CD4-positive, alpha-beta T cell treated with Interleukin-6 at 100 ng/mL for 8 hours (primary cell): Measurements from ENCODE around the gene KLF11.
A peak's percentile ranks its signal among the peaks of the same experiment; 100 is the strongest.

ENCODE experiments used
- DNase-seq: peaks from one replicate; pipeline ENCODE4 v3.0.0-alpha.2; 2020; ENCODE audit warnings: mixed read lengths, low spot score

The KLF11 gene

DNA sequence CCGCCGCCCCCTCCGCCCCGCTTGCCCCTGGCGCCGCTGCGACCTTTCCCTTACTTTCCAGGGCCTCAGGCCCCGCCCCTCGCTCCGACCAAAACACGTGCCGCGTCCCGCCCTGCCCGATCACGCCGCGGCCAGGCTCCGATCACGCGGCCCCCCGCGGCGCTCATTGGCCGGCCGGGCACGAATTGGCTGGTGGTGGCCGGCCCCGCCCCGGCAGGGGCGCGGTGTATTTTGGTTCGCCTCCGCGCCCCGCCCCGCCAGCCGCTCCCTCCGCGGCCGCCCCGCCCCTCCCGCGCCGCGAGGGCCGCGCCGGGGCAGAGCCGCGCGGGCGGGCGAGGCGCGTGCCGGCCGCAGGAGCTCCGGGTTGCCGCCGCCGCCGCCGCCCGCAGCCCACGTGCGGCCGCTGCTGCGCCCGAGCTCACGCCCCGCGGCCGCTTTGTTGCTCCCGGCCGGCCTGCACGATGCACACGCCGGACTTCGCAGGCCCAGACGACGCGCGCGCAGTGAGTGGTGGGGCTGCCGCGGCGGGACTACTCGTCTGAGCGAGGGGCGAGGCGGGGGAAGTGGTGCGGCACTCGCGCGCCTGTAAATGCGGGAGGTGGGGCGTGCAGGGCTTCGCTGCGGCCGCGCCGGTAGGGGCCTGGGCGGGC lies at the start of gene KLF11:
KLF11 (plus strand) TSS at position 295 of the 650 bp plus-strand sequence; CDS start at position 462, 167 bp downstream.
- peak; percentile 80 for DNase-seq

DNA sequence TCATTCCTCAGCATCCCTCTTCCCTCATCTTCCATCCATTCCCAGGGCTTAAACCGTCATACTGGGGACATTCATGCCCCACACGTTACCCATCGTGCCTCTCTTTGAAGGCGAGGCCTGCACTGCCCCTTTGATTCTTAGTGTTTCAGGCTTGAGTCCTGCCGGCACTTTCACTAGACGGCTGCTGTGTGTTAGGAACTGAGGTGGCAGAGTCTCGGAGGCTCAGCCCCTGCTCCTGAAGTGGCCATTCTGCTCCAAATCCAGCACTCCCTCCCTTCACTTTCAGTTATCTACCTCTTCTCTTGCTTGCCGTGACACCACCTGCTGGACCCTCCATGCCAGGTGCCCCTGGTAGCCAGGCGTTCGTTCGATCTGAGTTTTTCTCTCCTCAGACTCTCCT lies 48.9 kb upstream of the KLF11 start:
- no peak for DNase-seq

DNA sequence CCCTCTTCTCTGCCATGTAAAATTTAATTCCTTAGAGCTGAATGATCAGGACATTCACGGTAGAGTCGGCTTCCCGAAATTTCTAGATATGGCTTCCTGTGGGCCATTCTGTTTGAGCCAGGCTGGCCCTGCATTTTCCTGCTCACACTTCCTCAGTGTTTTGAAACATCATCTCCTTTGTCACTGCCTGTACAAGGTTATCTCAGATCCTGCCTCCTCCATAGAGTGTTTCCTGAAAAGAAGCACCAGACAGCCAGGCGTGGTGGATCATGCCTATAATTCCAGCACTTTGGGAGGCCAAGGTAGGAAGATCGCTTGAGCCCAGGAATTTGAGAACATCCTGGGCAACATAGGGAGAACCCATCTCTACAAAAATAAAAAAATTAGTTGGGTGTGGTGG lies 48.3 kb upstream of the KLF11 start:
- DNase-seq = no peak

DNA sequence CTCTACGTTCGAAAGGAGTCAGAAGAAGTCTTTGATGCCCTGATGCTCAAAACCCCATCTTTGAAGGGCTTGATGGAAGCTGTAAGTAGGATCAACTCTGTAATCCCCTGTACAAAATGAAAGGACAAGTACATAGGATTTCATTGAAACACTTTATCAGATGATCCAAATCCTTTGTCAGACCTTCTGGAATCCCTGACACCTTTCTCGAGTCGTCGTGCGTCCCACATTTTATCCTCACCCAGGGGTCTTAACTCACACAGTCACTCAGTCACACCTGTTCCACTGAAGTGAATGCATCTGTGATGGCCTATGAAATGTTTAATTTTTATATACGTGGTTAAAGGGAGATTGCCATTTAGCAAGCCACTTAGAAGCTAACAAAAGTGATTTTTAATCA lies 47.0 kb upstream of the KLF11 start:
- no peak for DNase-seq

DNA sequence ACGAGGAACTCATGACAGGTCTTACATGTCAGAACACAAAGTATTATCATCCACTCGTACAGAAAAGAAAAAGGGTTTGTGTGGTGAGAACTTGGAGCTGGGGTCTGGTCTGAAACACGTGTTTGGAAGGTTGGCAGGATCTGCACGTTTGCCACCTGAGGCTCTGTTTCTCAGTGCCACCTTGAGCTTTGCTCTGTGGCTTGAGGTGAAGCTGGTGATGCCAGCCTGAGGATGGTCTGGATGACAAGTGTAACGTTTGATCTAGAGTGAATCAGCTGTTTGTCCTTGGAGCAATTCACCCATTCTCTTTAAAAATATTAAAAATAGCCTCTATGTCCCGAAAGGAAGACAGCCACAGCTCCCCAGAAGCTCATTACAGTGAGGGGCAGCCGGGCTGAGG lies 45.4 kb upstream of the KLF11 start:
- DNase-seq = no peak

DNA sequence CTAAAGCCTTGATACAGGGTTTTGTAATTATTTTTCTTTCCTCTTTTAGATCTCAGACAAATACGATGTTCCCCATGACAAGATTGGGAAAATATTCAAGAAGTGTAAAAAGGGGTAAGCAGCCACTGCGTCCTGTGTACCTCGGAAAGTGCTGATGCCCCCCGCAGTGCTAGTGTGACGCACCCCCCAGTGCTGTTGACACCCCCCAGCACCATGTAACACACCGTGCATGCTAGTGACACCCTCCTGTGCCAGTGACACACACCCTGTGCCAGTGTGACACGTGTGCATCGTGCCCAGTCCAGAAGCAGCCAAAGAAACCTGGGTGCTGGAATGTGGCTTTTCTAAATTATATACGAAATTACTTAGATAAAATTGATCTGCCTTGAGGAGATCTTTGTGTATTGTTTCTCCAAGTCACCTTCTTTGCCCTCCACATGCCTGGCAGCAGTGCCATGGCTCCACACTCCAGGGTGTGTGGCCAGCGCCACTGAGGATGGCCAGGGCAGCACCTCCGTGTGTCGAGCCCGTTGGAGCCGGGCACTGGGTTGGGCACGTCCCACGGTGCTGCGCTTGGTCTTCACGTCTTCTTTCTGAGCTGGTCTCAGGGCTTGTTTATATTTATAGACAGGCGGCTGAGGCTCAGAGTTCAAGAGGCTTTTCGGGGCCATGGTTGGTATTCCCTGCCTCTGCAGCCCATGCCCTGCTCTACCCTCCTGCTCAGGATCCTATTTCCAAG lies 44.3 kb upstream of the KLF11 start:
- DNase-seq = no peak

DNA sequence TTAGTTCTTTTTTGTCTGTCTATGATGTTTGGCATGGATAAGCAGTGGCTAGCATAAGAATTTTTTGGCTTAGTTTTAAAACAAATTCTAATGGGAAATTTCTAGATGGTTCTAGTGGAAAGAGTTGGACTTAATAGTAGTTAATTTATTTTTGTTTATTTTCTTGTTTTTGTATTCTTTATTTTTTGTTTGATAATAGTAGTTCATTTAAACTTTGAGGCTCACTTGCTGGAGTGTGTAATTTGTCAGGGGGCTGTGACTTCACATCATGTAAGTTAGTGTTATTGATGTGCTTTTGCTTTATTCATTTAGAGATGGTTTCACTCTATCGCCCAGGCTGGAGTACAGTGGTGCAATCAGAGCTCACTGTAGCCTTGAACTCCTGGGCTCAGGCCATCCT lies 43.7 kb upstream of the KLF11 start:
- no peak for DNase-seq

DNA sequence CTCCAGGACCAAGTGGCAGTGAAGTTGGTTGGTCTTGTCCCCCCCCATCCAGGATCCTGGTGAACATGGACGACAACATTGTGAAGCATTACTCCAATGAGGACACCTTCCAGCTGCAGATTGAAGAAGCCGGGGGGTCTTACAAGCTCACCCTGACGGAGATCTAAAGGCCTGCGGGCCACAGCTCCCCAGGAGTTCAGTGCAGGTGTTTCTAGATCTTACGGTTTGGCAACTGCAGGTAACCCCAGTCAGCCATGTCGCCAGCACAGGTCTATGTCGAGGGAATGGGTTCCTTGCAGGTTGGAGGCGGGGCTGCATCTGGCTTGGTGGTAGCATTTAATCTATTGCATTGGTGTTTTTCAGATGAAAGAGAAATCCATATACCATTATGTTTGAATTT lies 42.8 kb upstream of the KLF11 start:
- DNase-seq = no peak

DNA sequence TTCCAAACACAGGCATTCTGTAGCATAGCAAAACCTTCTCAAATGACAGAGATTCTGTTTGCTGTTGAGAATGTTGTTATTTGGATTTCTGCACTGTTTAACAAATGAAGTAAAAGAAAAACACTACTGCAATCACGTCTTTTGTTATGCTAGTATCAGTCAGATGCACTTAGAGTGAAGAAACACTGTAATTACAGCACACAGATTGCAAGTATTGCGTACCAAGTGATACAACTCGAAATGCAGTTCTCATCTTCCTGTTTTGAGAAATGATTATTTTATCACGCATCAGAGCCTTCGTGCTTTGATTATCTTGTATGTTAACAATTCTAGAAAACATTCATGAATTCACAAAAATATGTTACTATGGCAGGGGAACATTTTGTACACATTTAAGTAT lies 41.8 kb upstream of the KLF11 start:
- no peak for DNase-seq

DNA sequence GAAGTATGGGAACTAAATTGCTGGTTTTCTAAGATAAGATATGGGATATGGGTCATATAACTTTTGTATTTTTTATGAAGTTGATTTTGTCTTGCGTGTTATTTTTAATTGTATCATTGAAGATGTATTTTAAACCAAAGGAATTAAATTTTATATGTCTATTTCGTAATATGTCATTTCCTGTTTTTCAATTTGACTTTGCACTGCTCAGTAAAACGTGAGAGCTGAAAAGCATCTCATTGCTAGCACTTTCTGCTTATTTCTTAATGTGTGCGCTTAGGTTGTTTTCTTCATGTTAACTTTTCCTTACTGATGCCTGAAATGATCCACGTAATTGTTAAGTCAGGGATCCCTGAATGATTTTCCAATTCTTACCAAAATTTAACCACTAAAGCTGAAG lies 41.2 kb upstream of the KLF11 start:
- no peak for DNase-seq

DNA sequence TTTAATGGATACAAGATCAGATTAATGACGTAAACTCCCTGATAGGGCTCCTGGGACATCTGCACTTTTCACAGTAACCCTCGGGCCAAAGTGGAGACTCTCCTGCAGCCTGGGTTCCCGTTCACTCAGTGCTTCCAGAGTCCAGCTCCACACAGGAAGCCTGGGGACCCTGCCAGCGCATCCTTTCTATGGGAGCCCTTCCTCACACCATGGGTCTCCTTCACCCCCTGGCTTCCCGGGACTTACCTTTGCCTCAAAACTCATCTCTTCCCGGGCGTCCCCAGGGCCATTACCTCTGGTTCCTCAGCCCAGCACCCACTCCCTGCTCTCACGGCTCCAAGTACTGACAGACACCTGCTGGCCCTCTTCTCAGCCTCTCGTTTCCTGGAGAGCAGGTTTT lies 40.7 kb upstream of the KLF11 start:
- DNase-seq = no peak

DNA sequence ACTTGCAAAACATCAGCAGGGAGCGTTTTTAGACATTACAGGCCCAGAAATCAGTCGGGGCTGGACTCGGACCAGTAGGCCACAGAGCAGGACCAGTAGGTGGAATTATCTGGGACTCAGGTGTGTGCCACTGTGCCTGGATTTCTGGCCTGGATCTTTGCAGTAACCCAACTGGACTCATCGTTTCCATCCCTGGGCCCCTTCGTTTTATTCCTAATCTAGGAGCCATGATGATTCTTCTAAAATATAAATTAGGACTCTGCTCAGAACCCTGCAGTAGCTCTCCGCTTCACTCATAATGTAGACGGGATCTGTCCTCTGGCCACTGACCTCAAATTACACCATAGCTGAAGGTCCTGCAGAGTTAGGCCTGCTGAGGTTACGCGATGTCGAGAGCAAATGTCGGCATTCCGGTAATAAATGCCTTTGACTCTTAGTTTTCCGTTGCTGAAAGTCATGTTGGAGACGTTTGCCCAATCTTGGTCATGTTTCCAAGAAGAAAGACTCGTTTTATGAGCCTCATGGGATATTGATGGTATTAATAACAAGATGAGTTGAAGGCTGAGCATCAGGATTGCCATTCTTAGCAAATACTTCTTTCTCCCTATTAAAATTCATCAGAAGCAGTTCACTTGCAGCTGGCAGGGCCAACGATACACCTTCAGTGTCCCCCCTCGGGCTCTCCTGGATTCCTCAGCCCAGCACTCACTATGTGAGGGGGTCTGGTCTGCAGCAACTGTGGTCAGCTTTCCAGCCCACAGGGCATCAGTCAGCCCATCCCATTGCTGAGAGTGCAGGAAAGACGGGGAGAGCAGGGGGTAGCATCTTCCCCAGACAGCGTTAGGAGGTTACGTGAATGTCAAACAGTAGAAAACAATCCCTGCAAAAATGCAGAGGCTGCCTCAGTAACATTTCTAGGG lies 39.9 kb upstream of the KLF11 start:
- no peak for DNase-seq

DNA sequence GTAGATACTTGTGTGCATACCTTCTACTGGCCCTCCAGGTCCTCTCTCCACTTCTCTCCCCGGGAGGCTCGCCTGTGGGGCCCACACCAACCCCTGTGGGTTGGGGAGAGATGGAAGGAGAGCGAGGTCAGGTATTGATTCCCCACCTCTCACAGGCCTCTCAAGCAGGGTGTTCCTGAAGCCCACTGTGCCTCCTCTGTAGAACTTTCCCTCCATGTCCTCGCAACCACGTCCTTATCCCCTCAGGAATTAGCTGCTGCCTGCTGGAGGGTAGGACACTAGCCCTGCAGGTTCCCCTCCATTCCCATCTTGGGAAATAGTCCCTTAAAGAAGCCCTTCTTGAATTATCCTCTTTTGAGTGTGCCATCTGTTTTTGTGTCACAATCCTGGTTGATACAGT lies 38.9 kb upstream of the KLF11 start:
- no peak for DNase-seq

DNA sequence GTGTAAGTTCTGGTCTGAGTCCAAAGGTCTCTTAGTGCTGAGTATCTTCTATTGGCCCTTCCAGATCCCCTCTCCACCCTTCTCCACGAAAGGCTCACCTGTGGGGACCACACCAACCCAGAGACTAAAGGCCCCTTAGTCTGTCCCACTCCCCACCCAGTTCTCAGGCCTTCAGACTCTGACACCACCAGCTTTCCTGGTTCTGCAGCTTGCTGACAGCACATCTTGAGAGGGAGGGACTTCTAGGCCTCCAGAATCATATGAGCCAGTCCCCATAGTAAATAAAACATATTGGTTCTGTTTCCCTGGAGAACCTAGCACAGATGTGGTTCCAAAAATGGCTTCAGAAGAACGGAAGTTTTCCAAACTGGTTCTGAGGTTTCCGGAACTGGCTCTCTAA lies 38.5 kb upstream of the KLF11 start:
- no peak for DNase-seq

DNA sequence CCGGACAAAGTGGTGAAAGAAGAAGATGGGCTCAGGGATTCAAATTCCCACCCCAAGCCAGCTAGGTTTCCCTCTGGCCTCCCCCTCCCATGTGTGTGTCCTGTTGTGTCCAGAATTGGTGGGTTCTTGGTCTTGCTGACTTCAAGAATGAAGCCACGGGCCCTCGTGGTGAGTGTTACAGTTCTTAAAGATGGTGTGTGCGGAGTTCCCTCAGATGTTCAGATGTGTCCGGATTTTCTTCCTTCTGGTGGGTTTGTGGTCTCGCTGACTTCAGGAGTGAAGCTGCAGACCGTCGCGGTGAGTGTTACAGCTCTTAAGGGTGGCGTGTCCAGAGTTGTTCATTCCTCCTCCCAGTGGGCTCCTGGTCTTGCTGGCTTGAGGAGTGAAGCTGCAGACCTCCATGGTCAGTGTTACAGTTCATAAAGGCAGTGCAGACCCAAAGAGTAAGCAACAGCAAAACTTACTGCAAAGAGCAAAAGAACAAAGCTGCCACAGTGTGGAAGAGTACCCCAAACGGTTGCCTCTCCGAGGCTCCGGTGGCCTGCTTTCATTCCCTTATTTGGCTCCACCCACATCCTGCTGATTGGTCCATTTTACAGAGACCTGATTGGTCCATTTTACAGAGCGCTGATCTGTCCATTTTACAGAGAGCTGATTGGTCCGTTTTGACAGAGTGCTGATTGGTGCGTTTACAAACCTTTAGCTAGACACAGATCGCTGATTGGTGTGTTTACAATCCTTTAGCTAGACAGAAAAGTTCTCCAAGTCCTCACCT lies 37.7 kb upstream of the KLF11 start:
- no peak for DNase-seq

DNA sequence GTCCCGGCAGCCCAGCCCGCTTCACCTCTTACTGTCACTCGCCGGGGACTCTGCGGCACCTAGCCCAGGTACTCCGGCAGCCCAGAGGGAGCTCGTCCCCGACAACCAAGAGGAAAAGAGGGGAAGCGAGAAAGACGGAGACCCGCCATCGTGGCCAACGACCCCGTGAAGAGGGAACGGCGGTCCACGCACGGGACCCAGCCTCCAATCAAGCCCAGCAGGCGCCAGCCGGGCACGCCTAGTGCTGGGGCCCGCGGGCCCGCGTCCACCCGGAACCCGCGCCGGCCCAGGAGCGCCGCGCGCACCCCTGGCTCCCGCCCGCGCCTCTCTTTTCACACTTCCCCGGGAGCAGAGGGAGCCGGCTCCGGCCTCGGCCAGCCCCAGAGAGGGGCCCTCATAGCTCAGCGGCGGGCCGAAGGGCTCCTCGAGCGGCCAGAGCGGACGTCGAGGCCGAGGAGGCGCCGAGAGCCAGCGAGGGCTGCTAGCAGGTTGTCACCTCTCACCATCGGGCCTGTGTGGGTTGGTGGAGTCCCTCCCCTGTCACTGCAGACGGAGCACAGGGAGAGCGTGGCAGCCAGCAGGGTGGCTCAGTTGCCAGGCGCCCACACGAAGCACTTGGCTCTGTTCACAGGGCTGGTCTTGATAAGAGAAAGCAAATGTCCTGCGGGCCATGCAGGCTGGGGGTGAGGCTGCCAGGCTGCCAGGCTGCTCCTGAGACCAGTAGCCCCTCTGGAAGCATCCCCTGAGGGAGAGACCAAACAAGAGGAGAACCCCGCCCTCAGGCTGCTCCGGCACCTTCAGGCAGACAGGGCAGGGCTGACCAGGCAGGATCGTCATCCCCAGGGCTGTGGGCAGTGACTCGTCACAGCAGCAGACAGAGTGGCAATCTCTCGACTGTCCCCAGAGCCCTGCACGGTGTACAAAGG lies 36.9 kb upstream of the KLF11 start:
- no peak for DNase-seq

DNA sequence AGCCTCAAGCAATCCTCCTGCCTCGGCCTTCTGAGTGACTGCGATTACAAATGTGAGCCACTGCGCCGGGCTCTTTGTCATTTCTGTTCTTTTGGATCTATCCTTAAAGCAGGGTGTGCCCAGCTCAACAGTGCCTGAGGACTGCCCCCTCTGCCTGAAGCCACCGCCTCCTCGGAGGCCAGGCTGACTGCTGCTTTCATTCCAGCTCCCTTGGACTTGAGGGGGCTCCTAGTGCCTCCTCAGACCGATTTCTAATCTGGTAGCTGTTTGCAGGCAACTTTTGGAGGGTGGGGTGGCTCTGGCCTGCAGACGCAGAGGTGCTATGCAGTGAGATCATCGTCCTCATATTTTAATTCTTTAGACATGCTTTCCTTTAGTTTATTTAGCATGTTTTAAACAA lies 35.9 kb upstream of the KLF11 start:
- no peak for DNase-seq

DNA sequence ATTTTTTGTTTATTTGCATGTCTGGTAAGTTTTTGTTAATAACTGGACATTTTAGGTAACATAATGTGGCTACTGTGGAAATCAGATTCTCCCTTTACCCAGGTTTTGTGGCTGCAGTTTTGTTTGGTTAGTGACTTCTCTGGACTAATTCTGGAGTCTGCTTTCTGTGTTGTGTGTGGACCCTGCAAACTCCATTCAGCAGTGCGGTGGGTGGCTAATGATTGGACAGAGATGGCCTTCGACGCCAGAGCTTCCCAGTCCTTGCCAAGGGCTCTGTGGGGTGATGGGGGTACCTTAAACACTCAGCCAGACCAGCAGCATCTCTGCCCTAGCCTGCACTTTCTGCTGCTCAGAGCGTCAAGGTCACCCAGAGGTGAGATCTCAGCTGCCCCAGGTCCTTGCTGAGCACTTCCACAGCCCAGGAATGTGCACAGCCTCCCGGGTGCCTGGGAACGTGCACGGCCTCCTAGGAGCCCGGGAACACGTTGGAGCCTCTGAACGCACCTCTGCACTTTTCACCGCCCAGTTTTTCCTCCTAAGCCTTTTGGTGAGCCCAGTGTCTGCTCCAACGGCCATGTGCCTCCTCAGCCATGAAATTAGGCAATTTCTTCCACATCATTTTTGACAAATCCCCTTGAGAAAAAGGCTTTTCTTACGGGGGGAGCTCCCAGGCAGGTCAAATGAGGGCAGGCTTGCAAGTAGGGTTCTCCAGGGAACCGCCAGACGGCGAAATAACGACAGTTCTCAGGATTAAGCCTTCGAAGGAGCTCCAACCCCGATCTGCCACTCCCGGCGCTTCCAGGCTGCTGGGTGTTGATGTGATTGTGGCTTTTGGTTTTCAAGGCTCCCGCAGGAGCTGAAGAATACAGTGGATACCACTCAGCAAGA lies 35.2 kb upstream of the KLF11 start:
- no peak for DNase-seq

DNA sequence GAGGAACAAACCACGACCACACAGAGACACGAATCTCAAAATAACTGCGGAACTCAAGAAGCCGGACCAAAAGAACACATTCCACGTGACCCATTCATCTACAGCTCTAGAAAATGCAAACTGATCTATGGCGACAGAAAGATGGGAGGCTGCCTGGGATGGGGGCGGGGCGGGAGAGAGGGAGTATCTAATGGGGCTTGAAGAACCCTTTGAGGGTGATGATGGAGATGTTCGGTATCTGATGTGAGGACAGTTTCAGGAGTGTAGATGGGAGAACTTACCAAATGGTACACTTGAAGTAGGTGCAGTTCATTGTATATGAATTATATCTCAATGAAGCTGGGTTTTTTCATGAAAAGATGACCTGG lies 34.6 kb upstream of the KLF11 start:
- no peak for DNase-seq

DNA sequence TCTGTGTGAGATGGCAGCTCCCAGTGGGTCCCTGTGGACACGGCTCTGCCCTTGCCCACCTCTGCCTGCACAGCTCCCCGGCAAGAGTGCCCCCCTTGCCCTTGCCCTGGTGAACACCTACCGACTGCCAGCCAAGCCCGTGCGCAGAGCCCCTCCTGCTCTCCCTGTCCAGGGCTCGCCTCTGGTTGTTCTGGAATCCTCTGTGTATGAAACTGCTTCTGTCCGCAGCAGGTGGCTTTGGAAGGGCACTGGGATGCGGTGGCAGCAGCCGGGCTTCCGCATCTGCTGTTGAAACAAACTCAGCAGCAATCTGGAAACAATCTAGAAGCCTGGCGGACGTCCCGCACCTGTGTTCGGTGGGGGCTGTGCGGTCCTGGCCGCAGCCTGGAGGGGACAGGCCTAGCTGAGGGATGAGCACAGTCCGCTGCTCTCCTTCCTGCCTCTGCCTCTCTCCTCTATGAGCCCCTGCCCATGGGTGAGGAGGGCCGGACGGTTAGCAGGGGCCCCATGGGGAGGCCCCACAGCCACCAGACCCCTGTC lies 34.0 kb upstream of the KLF11 start:
- no peak for DNase-seq
